ENCODE data around the gene VSTM2L.

Gene VSTM2L

DNA sequence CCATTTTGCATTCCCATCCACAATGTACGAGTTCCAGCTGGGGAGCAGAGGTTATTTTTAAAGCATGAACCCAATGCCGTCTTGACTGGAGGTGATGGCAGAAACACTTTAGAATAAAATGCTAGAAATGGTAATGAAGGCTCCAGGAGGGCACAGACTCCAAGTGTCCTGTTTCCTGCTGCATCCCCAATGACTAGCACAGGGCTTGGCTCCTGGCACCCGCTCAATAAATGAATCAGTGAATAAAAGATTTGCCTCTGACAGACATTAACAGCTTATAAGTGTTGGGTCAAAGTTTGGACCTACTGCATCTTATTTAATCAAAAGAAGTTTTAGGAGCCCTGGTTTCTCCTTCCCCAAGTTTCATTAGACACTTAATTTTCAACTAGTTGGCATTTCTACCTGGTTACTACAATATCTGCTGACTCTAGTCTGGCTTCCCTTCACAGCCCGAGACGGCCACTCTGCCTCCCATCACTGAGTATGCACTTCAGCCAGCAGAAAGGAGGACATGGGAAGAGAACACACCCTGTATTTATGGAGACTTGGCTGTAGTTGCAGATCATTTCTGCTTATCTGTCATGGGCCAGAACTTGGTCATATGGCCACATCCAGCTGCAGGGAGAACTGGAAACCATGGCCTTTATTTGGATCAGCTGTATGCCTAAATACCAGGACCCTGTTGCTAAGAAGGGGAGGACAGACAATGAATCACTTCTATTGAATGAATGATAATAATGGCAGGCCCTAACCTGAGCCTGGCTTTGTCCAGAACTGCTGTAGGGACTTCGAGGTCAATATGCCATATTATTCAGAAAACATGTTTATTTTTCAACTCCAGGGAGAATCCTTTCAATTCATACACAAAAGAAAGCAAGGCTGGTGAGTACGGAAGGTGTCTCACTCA is 67.3 kb downstream of the VSTM2L start:
- no peak for DNase-seq (ENCODE audit: low read depth)

DNA sequence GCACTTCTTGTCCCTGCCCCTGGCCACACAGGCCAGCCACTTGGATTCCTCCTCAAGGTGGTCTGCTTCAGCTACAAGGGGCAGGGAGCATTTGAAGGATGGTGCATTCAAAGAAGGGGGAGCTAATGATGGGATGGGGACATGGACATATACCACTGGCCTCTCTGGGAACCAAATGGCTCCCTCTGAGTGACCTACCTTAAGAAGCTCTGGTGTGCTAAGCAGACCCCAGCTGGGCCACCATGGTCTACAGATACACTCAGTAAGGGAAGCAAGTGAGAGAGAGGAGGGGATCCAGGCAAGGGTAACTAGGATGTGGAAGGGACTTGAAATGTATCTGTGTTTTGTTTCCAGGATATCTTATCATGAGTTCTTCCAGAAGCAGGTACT is 67.9 kb downstream of the VSTM2L start:
- no peak for DNase-seq (ENCODE audit: low read depth)

DNA sequence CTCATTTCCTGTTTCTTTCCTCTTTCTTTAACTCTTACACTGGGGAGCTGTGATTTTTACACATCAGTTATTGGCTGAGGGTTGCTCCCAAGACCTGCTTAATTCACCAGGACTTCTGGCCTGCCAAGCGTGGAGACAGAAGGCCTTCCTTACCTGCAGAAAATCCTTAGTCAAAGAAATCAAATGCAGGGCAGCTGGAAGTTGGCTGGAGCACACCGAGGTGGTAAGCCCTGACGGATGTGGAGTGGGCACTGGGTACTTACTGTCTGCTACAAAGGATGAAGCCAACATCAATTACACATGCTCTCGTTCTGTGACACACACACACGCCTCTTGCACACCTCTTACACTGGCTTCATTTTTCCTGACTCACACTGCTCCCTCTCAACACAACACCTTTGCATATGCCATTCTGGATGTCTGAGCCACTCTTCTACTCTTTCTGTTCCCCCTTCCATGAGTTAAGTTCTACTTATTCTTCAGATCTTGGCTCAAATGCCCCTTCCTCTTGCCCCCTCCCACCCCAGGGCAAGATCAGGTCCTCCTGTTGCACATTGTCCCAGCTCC is 68.7 kb downstream of the VSTM2L start:
- no peak for DNase-seq (ENCODE audit: low read depth)

DNA sequence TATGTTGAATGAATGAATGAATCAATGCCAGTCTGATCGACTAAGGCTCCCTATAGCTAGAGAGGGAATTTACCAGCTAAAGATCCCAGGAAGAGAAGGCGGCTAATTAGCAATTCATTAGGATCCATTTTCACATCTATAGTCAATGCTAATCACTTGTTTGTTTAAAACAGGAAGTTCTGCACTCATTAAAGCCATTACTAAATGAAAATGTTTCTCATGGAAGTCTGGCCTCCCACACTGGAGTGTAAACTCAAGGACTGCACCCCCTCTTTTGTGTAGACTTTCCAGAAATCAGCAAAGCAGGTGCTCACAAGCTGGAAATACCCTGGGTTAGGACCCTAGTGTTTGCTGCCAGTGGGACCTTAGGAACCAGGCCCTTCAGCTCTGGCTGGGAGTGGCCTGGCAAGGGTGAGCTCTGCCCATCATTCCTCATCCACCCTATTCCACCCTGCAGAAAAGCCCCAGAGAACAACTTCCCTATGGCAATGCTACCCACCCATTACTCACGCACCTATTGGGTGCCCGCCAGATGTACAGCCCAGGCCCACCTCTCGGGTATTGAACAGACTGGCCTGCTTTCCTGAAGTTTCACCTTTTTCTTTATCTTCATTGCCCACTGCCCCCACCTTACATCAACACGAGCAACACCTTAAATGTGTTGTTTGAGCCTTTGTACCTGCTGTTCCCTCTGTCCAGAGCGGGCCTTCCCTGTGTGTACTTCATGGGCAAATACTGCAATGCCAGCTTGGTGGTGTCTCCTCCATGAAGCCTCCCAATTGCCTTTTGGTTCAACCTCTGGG is 69.5 kb downstream of the VSTM2L start:
- DNase-seq (ENCODE audit: low read depth): no peak

DNA sequence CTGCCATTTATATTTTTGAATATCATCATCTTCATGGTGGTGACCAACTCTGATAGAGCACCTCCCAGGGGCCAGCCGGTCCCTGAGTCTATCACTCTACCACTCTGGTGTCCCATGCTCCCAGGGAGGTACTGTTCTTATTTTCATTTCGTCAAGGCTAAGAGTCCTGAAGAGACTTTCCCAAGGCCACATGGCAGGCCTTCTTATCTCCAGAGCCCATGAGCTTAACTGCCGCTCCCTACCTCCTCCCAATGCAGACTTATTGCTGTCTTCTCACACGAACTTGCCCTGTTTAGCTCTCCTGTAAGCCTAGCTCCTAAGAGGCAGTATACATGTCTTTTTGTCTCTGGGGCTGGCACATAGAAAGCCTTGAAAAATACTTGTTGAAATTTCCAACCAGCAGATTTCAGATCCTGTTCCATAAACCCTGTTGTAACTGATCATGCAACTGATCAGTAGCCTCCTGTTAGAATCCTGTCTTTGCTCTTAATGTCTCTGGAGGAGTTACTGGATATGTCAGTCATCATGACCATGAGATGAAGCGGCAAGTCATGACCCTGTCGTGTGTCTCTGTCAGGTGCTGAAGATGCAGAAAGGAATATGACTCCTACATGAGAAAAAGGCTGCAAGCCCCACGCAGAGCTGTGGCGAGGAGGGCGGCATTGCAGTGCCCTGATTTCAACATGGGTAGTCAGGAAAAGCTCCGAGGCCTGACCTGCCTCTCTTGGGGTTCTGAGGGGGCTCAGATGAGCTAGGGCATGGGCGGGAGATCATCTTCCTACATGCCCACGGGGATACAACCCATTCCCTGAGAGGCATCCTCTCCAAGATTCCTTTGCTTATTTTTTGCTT is 70.4 kb downstream of the VSTM2L start:
- no peak for DNase-seq (ENCODE audit: low read depth)

DNA sequence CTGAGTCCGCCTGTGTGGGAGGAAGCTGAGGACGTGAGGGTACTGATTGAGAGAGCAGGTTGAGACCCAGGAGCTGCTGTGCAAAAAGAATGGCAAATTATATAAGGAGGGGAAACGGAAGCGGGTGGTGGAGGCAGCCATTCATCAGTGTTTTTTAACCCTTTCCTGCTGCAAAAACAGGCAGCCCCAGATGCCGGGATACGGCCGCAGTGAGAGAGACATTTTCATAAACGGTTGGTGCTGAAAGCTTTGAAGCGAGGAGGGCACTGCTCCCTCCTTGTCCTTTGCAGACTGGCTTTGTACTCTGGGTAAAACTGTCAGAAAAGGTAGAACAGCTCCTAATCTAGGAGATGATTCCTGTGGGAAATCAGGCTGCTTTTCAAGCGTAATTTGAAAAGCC is 74.0 kb downstream of the VSTM2L start:
- DNase-seq (ENCODE audit: low read depth): no peak

DNA sequence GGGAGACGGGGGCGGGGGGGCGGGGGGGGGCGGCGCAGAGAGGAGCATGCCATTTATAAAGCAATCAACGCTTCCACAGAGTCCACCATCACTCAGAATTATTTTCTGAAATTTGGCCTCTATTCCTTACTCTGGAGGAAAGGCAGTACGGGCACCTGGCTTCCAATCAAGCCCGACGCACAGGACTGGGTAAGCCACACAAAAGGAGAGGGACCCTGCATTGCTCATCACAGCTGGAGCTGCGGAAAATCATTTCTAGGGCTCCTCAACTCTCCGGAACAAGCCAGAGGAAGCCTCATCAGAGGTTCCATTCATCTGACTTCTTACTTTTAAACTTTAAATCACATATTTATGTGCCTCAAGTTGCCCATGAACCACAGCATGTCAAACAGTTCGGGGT is 74.4 kb downstream of the VSTM2L start:
- DNase-seq (ENCODE audit: low read depth): no peak

DNA sequence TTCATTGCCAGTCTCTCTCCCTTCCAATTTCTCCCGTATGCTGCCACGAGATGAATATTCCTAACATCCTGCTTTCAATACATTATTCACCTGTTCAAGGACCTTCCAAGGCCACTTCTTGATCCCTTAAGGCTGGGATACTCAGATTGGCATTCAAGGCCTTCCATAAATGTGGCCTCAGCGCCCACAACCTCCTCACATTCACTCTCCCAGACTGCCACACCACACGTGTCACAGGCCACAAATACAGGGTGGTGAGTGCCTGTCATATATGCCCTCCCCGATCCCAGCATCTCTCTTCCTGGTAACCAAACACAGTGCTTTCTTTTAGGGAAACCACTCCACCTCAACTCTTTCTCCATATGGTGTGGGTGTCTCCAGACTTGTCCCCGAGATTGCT is 74.9 kb downstream of the VSTM2L start:
- DNase-seq (ENCODE audit: low read depth): no peak

DNA sequence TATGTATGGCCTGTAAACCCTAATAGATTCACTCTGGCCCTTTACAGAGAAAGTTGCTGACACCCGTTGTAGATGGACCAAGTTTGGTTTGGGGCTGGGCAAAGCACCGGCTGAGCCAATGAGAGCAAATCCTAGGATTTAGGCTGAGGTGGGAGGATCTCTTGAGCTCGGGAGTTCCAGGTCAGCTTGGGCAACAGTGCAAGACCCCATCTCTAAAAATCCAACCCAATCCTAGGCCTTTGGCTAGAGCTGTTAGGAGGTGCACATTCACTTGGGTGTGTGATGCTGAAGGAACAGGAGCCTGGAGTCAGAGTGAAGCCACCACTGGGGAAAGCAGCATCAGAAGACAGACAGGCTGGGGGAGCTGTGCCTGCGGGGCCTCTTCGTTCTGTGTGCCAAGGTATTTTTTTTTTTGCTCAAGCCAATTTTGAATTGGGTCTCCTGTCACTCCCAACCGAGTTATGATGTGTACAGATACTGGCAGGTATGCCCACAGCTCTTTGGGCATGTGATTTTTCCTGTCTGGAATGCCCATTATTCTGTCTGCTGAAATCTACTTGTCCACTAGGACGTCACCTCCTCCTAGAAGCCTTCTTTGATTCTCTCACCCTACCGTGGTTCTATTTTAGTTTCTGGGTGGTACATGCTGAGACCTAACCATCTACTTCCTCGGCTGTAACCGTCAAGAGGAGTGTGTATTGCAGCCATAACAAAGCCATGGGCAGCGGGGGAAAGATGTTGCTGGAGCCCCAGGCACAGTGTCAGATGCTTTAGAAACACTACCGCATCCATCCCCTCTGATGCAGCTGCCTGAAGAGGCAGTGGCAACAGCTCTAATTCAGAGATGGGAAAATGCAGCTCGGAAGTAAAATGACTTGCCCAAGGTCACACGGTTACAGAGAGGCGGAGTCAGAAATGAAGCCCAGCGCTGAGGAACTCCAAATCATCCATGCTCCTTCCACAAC is 76.4 kb downstream of the VSTM2L start:
- DNase-seq (ENCODE audit: low read depth): no peak

DNA sequence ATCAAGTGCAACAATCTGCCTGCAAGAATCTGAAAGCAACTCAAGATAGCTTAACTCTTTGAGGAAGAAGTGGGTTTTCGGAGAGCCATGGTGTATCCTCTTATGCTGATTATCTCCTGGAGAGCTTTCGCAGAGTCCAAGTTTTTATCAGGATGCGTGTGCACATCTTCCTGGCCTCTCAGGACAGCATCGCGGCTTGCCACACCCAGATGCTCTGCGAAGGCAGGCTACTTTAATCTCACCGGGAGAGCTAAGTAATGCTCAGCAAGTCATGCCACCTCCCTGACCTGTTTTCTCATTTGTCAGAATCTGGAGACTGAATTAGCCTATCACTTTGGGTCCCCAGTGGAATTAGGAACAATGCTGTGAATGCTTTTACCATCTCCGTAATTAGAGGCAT is 77.5 kb downstream of the VSTM2L start:
- no peak for DNase-seq (ENCODE audit: low read depth)

DNA sequence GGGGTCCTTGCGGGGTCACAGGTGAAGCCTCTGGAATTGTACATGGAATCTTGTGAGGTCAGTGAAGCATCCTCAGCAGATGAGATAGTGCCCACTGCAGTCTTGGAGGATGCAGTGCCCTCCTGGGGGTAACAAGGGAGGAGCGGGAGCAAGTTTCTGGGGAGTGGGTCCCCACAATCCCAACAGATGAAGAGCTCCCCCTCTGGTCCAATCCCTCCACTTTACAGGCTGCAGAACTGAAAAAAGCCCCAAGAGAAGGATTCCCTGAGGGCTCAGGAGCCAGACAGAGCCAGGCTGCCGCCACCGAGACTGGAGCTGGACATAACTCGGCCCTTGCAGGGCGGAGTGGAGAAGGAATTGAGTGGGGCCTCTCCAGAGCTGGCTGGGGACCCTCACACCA is 77.9 kb downstream of the VSTM2L start:
- no peak for DNase-seq (ENCODE audit: low read depth)

DNA sequence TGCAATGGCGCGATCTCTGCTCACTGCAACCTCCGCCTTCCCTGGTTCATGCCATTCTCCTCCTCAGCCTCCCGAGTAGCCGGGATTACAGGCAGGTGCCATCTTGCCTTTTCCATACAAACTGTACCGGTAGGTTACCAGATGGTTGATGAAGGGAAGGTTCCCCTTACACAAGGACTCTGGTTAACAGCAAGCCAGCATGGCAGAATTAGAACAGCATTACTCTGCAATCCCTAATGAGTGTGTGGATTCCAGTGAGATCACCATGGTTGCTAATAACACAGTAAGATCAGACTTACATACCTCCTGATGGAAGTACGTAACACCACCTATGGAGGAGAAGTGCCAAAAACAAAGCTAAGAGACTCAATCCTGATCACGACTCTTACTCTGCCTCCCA is 78.6 kb downstream of the VSTM2L start:
- DNase-seq (ENCODE audit: low read depth): no peak

DNA sequence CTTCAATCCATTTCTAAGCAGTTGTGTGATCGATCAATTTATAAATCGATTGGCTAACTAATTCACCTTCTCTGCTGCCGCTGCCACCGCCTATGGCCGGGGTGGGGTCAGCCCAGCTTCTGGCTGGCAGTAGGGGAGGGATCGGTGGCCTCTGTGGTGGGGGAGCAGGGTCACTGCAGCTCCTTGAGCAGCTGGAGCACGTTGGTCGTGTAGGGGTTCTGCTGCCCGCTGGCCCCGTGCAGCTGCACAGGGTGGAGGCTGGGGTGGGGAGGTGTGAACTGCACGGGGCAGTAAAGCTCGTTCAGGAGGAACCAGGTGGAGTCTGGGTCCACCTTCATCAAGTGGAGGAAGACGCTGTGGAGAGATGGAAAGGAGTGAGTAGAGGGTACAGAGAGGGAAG is 80.4 kb downstream of the VSTM2L start:
- no peak for DNase-seq (ENCODE audit: low read depth)

DNA sequence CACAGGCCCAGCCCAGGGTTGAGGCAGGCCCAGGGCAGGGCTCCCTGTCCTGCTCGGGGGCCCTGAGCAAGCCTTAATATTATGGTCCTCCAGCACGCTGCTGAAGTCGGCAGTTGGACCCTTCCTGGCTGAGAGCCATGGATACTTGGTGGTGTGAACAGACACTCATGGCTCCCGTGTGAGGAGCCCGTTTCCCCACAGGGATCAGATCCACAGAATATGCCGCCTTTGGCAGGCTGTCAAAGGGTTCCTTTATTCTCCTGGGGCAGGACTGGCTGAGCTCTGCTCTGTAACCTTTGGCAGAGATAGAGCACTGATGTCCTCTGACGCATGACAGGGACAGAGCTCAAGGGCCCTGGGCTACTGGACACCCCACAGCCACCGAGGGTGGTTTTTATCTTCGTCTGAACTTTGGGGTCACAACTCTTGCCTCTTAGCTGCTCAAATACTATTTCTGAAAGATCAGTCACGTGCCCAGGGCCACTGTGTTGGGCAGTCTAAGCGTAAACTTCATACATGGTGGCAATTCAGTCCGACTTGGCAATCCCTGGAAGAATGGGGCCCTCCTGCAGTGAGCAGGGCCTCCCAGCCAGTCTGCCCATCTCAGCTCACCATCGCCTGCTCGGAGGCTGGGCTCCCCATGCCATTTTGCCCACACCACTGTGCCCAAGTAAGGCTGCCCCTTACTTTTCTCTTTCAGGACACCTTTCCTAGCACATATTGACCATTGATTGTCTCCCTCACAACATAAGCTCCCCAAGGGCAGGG is 81.3 kb downstream of the VSTM2L start:
- no peak for DNase-seq (ENCODE audit: low read depth)

DNA sequence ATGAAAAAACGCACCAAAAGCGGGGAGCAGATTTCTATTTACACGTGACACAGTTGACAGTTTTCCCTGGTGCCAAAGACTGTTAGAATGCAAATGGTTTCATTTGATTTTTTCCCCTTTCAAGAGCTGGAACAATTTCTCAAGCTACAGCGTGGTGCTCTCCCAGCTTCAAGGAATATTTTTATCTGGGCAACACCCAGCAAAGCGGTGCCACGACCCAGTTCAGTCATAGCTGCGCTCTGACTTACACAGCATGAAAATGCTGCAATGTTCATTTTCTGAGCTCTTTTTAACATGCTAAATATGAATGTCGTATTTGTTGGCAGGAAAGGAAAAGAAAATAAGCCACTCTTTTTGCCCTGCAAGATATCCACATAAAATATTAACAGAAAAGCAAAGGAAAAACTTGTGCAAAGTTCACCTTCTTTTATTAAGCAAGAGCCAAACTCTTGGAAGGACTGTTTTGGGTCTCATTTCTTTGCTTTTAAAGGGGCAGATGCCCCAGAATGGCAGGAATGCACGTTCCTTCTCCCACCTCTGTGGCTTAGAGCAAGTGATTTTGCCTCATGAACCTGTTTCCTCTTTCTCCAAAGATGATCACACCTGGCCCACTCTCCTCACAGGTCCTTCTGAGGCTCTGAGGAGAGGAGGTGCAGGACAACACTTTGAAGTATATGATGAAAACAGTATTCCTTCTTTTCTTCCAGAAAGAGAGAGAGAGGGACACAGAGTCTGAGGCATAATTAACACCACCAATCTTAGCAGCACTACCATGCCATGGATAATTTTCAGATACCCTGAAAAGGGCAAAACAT is 83.3 kb downstream of the VSTM2L start:
- no peak for DNase-seq (ENCODE audit: low read depth)

DNA sequence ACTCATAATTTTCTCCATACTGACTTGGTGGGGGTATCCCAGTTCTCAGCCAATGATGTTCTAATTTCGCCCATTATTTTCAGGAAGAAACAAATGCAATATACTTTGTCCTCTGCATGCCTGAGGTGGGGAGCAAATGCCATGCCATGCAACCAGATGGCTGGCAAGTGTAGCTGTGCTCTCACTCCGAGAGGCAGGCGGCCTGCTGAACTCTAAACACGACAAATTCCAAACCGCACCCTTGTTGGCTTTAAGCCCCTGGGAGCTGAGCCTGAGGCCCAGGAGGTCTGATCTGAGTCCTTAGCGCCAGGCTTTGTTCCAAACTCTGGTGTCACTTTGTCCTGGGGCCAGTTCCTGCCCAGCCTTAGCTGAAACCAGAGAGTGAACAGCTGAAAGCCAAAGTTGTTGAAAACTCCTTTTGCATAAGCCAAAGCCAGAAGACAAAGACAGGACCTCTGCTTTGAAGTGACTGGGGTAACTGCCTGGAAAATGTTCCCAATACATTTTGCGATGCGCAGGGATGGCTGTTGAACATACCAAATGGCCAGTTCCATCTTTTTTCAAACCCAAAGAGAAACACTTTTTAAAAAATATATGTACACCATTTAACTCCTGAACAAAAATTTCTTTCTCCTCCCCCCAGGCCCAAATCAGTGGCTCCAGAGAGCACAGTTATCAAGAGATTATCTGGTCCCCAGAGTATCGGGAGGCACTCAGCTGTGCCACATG is 84.1 kb downstream of the VSTM2L start:
- no peak for DNase-seq (ENCODE audit: low read depth)

DNA sequence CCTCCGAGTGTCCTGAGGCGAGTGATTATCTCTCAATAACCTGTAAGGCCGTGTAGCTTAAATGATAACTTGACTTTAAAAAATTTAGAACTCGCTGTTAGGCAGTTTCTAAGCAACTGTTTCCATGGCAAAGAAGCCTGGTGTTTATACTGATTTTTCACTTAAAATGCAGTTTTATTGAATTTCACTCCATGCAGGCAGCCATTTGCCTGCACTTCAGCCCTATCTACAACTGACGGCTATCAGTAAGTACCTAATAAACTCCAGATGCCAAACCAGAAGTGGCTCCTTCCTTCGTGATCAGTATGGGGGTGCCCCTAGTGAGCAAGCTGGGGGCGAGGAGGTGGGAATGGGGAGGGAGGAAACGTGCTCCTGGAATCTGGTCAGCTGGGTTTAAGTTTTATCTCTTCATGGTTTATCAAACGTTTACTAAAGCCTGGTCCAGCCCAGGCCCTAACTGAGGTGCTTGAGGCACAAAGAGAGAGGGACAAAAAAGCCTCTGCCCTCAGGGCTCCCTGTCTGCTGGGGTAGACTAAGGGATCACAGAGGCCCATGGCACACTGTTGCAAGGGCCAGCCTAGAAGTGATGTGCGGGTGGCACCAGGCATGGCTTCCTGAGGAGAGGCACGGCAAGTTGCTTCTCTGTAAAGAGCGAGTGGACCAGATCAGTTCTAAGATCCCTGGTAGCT is 84.8 kb downstream of the VSTM2L start:
- DNase-seq (ENCODE audit: low read depth): no peak
